GM19035 (cell line): ENCODE results near the gene POP4.
"Not testable (repeated sequence)": the region's sequence is repeated elsewhere in the genome, so short reads cannot be mapped to it uniquely, and the experiment has no call there.

Experiments
- ATAC-seq: cut with Tn5 transposase; IDR thresholded peaks from one replicate; pipeline ENCODE4 v1.9.1; 2021; ENCODE audit not compliant: unreplicated experiment

Gene POP4

DNA sequence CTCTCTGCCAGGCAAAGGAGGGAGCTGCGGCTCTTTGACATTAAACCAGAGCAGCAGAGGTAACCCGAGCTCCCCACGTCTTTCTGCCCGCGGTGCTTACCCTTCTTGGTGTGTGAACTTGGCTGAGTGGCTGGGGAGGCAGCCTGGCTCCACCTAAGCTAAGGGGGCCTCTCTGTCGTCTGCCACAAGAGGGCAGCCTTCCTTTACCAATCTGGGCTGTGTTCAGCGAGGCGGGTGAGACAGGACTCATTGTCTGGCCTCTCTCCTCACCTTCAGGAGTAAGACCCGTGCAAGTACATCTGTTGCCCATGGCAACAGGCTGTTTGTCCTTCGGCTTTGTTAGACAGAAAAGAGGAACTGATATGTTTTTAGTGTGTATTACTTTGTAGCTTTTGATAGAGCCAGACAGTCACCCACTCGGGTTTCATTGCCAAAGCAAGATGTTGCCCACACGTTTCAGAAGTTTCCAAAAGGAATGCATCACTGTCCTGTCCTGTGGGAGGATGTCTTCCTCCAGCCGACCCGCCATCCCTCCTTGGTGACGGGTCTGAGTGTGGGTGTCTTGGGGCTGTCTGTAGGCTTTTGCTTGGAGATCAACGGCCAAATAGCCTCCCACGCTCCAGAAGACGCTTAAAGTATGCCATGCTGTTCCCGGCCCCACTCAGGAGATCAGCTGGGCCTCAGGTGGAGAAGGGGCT lies 4.6 kb downstream of the POP4 start:
- peak; percentile 64 for ATAC-seq

GRCh38 chr19:29612121-29612520 lies 6.0 kb downstream of the POP4 start:
- ATAC-seq: no peak

- ATAC-seq: no peak
Observed at GRCh38 chr19:29612801-29613595, 6.9 kb downstream of the POP4 start.

- ATAC-seq: no peak
Observed at GRCh38 chr19:29614046-29614445, 8.0 kb downstream of the POP4 start.

DNA sequence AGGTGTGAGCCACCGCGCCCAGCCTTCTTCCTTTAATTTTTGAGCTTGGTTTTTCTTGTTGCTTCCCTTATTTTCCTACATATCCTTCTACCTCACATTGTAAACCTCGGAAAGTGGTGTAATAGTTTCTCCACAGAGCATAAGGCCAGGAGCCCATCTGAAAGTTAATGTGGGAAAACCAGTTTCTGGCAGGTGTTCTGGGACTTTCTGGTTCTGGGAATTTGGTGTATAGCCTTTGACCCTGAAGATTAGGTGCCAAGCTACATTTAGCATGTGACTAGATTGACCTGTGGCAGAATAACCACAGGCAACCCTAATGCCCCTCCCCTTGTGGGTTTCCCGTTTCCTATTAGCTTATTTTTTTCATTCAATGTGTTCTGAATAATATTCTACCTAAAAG lies 8.7 kb downstream of the POP4 start:
- no peak for ATAC-seq

DNA sequence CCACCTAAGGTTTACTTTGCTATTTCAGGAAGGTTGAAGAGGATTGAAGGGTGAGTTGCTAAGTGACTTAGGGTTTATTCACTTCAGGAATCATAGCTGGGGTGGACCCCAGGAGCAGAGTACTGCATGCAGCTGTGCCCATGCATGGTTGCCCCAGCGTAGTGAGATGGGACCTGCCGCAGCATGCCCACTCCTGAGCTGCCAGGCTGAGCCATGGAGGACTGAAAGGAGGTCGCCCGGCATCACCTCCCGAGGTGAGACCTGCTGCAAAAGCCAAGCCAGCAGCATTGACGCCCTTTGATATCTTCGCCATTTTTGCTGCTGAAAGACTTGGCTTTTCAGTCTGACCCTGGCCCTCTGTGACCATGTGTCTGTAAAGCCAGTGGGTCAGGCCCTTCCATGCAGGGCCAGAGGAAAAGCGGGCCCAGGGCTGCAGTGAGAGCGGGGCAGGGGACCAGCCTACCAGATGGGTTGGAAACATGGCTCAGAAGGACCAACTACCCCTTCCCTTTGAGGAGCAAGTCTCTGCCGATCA lies 9.9 kb downstream of the POP4 start:
- no peak for ATAC-seq

- ATAC-seq: no peak
Observed at GRCh38 chr19:29616541-29616940, 10.5 kb downstream of the POP4 start.

DNA sequence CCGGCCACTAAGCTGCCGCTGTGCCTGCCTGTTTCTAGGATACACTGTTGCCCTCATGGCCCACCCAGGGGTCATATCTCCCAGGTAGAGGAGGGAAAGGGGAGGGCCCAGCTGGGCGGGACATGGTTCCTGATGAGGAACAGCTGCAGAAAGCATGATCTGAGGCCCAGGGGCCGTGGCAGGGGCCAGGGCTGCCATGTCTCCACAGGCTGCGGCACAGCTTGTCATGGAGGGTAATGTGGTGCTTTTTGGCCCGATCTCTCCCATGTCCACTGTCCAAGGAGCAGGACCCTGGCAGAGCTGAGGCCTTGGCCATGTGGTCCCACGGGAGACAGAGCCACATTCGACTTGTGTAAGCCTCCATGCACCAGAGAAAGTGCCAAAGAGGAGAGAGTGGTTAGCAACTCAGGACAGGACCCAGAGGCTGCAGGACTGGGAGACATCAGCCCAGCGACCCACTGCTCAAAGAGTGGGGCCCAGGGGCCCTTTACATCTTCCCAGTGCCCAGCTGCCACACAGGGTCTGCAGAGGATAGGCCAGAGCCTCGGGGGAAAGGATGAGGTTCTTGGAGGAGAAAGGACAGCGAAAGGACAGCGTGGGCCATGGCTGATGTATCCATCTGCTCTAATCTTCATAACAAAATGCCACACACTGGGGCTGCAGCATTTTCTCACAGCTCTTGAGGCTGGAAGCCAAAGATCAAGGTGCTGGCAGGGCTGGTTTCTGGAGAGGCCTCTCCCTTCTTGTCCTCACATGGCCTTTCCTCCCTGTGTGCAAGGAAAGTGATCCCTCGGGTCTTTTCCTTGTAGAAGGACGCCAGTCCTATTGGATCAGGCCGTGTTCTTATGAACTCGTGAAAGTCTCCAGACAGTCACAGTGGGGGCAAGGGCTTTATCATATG lies 11.5 kb downstream of the POP4 start:
- no peak for ATAC-seq

GRCh38 chr19:29618434-29618833 lies 12.4 kb downstream of the POP4 start:
- ATAC-seq: no peak

- ATAC-seq: no peak
Observed at GRCh38 chr19:29618871-29619270, 12.8 kb downstream of the POP4 start.

GRCh38 chr19:29620931-29621351 lies 14.9 kb downstream of the POP4 start:
- no peak for ATAC-seq

- no peak for ATAC-seq
Observed at GRCh38 chr19:29622166-29623070, 16.3 kb downstream of the POP4 start.

- ATAC-seq: no peak
Observed at GRCh38 chr19:29623726-29624488, 17.8 kb downstream of the POP4 start.

DNA sequence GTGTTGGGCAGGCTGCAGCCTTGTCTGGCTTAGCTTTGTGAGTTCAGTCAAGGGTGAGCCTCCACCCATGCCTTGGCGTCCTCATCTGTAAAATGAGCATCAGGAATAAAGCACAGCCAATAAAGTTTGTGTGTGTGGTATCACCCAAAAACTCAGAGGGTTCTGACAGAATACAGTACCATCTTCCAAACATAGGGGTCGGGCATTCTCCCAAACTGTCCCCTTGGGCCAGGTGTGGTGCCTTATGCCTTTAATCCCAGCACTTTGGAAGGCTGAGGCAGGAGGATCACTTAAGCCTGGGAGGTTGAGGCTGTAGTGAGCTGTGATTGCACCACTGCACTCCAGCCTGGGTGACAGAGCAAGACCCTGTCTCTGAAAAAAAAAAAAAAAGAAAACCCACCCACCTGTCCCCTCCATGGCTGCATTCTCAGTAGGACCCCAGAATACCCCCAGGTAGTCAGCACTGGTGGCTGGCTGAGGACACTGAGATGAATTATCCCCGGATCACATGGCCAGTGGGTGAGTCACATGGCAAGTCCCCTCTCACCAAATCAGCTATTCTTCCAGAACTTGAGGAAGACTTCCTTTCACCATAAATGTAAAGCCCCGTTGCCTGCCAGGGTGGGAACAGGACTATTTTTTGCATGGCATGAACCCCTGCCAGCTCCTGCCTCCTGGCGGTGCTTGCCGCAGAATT lies 18.6 kb downstream of the POP4 start:
- no peak for ATAC-seq

DNA sequence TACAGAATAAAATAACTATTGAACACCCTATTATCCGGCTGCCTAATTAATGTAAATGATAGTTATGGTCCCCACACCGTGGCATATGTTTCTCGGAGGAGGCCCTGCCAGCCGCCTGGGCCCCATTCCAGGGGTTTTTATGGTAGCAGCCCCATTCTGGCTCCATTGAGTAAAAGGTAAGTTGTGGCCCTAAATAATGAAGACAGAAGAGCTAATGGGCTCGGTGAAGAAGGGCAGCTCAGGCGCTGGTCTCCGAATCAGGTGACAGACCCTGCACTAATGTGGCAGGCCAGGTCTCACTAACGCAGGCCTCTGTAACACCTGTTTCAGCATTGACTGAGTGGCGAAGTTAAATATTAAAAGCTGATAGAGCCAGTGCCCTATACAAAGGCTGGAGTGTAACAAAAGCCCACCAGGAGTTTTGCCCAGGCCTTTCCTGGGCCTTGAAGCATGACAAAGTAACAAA lies 19.1 kb downstream of the POP4 start:
- no peak for ATAC-seq

- ATAC-seq: no peak
Observed at GRCh38 chr19:29626386-29626785, 20.3 kb downstream of the POP4 start.

GRCh38 chr19:29626832-29627231 lies 20.7 kb downstream of the POP4 start:
- not testable (repeated sequence) for ATAC-seq

DNA sequence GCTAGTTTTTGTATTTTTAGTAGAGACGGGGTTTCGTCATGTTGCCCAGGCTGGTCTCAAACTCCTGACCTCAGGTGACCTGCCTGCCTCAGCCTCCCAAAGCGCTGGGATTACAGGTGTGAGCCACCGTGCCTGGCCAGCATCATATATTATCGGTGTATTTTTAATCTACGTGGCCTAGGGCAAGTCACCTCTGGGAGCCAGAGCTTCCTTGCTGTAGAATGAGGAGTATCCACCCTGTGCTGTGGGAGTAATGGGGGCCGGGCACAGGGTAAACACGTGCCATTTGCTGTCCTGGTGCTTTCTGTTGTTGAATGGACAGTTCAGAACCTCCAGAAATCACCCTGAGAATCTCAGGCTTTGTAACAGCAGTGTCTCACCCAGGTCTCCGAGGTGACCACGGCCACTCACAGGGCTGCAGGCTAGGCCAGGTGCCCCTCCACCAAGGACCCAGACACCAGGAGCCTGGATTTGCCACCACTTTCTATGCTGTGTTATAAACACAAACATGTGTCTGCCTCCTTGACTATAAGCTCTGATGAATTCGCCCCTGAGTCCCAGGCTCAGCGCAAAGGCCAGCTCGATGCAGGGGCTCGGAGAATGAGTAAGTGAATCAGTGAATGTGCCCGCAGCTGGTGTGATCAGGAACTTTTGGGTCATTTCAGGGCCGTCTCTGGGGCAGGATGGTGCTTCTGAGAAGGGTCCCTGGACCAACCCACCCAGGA lies 22.7 kb downstream of the POP4 start:
- ATAC-seq: no peak
